ENCODE data around the gene SLC17A7.

DNA sequence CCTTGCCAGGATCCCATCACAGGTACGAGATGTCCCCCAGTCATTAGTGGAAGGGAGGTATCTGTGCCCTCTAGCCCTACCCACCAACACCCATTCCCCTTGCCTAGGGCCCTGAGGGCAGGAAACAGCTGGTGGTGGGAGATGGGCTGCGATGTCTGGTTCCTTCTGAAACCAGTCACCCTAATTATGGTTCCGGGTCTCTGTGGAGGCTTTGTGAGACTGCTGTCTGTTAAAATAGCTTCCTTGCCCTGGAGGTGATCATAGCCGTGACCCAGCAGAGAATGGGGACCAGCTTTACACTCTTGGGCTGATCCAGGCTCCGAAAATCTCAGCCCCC lies 17.2 kb upstream of the SLC17A7 start:
- no peak for TF ChIP-seq SP1 (IDR thresholded peaks at IDR 0.05; ENCODE audit: low read depth, low read length)
- TF ChIP-seq MAFK (IDR thresholded peaks at IDR 0.05; ENCODE audit: low read depth, low read length) = no peak
- TF ChIP-seq, protein P1, sequence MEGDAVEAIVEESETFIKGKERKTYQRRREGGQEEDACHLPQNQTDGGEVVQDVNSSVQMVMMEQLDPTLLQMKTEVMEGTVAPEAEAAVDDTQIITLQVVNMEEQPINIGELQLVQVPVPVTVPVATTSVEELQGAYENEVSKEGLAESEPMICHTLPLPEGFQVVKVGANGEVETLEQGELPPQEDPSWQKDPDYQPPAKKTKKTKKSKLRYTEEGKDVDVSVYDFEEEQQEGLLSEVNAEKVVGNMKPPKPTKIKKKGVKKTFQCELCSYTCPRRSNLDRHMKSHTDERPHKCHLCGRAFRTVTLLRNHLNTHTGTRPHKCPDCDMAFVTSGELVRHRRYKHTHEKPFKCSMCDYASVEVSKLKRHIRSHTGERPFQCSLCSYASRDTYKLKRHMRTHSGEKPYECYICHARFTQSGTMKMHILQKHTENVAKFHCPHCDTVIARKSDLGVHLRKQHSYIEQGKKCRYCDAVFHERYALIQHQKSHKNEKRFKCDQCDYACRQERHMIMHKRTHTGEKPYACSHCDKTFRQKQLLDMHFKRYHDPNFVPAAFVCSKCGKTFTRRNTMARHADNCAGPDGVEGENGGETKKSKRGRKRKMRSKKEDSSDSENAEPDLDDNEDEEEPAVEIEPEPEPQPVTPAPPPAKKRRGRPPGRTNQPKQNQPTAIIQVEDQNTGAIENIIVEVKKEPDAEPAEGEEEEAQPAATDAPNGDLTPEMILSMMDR (IDR thresholded peaks at IDR 0.05; ENCODE audit: control extremely low read depth in 1 of 3, insufficient read depth in 1 of 3, low read depth in 1 of 3, low read length in 3 of 3) = no peak
- no peak for TF ChIP-seq EZH2 (IDR thresholded peaks at IDR 0.05; ENCODE audit: low read depth, low read length, severe bottlenecking)
- TF ChIP-seq RAD21 (IDR thresholded peaks at IDR 0.05 in 1 of 2, conservative IDR thresholded peaks at IDR 0.05 in 1 of 2; ENCODE audit: low read depth in 2 of 2, low read length in 2 of 2) = no peak
- no peak for TF ChIP-seq NRF1 (IDR thresholded peaks at IDR 0.05; ENCODE audit: low read depth, low read length)
- no peak; a peak in 1 of 3 replicates for TF ChIP-seq POLR2A (IDR thresholded peaks at IDR 0.05; ENCODE audit: control extremely low read depth in 1 of 2, low read depth in 2 of 2, low read length in 2 of 2)
- TF ChIP-seq POLR2AphosphoS5 (IDR thresholded peaks at IDR 0.05; ENCODE audit: low read depth, low read length) = no peak
- no peak for TF ChIP-seq POU5F1 (IDR thresholded peaks at IDR 0.05; ENCODE audit: low read depth, low read length)
- no peak for TF ChIP-seq HDAC6 (IDR thresholded peaks at IDR 0.05; ENCODE audit: low read depth, low read length)
- no peak for TF ChIP-seq TBP (IDR thresholded peaks at IDR 0.05; ENCODE audit: low read depth, low read length)
- TF ChIP-seq SP4 (IDR thresholded peaks at IDR 0.05; ENCODE audit: low read length) = no peak
- no peak for TF ChIP-seq CBX5 (IDR thresholded peaks at IDR 0.05; ENCODE audit: low read depth, low read length)
- TF ChIP-seq ZNF274 (IDR thresholded peaks at IDR 0.05; ENCODE audit: borderline replicate concordance, extremely low read depth, low read length) = no peak
